Left colon (tissue), 2 donors: Measurements from ENCODE around the gene WDR35. TPM values are rescaled to one million over a fixed set of nuclear protein-coding genes. Genes with fewer than 3 reads are reported as not detected.
A peak's percentile ranks its signal among the peaks of the same experiment; 100 is the strongest.
"Not testable (repeated sequence)": the region's sequence is repeated elsewhere in the genome, so short reads cannot be mapped to it uniquely, and the experiment has no call there.

ENCODE experiments used
- ATAC-seq: fragments of 200-7000 bp; cut with Tn5 transposase; one replicate; pipeline ENCODE4 v1.9.1; 2020; ENCODE audit warnings: mild to moderate bottlenecking, moderate library complexity
- DNase-seq, 2 donors: peaks; one replicate each; pipeline ENCODE4 v3.0.0-alpha.2; 2020
- intact Hi-C, 2 donors: fragments of 100-400 bp; cut with DNase I in 1 of 2; cut with micrococcal nuclease in 1 of 2; formaldehyde crosslinking; loops; one replicate each; pipeline versions ENCODE4 v1.11.2 to v1.14.0; 2022; cut with DNase I, micrococcal nuclease
- total RNA-seq, 2 donors: library from RNA; stranded (reverse); fragmentation: NEBNext Ultra II Directional; extraction: Animal tissue kit (Norgen Biotek cat#: 25700); gene quantifications; one replicate each; pipeline ENCODE4 v1.2.1, GENCODE V29; 2021
- donor health status: DM: no; HTN: no; CAD: no.
- donor health status: DM: yes; HTN: yes; CAD: no.

WDR35 gene
- total RNA-seq, 2 donors from 2014 or later, result 2.4 to 3.1 TPM

- intact Hi-C loops, result no loop called here
- no peak for ATAC-seq
- no peak for DNase-seq
These were observed 40.8 kb downstream of the WDR35 start for GRCh38 chr2:19949071-19949470.

DNA sequence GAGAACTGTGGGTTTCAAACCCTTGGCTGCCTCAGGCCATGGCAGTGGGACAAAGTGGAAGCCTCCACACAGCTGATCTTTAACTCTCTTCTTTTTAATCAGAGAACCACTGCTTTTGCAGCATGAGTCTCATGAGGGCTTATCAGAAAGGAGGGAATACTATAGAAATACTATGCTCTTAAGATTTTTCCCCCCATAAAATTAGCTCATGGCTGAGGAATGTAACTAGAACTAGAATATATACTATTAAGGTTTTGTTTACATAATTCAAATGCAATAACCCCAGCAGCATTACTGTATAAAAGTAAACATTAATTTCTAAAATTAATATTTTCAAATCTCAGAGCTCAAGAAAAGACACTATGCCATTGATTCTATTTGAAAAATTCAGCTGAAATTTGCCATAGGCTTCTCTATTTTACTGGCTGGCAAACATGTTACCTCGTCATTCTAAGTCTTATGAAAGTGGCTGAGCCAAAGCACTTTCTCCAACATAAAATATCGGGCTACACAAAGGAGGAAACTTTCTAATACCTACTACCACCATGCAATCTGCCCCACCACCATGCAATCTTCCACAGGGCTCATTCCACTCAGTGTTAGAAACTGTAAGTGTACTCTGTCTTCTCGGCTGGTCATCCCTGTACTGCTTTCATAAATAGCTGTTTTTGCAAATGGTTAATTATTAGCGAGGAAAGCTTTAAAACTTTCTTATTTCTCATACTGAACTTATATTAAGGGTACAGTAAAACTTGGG lies 42.5 kb downstream of the WDR35 start:
- intact Hi-C loops, result no loop called here
- no peak for DNase-seq
- no peak for ATAC-seq

GRCh38 chr2:19944205-19944845 lies 45.6 kb downstream of the WDR35 start:
- intact Hi-C loops, result no loop called here
- ATAC-seq (no peak), DNase-seq (no peak)

- intact Hi-C loops, result no loop called here
- DNase-seq, result no peak
- no peak for ATAC-seq
These were observed 46.7 kb downstream of the WDR35 start for GRCh38 chr2:19943189-19943588.

- ATAC-seq (no peak), DNase-seq (no peak)
- intact Hi-C loops, result no loop called here
These were observed 47.7 kb downstream of the WDR35 start for GRCh38 chr2:19942199-19942598.

GRCh38 chr2:19937004-19937403 lies 52.9 kb downstream of the WDR35 start:
- ATAC-seq, result no peak
- intact Hi-C loops, result no loop called here
- DNase-seq, result no peak

DNA sequence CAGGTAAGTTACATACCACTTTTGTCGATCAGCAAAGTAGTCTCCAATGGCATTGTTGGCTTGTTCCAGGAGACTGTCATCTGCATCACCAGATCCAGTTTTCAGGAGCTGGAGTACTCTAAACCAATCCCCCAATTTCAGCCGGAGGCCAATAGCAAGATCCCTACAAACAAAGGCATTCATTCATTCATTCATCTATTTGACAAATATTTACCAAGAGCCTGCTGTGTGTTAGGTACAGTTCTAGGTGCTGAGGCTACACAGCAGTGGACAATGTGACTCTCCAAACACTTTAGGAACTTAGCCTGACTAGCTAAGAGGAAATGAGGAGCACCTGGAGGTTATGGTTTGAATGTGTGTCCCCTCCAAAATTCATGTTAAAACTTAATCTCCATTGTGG lies 53.7 kb downstream of the WDR35 start:
- intact Hi-C loops, result no loop called here
- no peak for DNase-seq
- no peak for ATAC-seq

DNA sequence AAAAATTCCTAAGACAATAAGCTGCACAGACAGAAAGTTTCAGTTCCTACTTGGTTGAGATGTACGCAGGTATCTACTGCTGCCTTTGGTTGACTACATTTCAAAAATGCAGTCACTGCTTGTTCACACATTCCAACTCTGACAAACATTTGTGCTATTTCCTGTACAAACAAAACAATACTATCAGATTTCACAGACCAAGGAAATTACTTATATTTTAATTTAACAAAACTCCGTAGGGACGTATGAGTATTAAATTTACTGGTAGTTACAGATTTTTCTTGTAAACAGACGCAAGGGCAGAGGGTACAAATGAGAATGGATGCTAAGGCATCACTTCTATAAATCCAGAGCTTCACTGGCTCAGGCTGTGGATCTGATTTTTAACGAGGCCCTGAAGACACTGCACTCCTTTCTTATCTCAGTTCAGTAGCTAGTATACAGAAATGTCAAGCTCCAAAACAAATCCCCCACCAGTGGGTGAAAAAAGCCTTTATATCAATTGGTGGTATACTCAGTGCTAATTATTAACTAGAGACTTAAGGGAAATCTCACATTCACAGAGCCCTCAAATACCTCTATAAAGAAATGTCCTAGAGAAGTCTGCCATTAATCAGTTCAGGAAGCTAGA lies 56.4 kb downstream of the WDR35 start:
- DNase-seq (no peak), ATAC-seq (no peak)
- intact Hi-C loops, result no loop called here

GRCh38 chr2:19932928-19933327 lies 57.0 kb downstream of the WDR35 start:
- ATAC-seq (no peak), DNase-seq (no peak)
- intact Hi-C loops, result no loop called here

GRCh38 chr2:19929226-19929625 lies 60.7 kb downstream of the WDR35 start:
- no peak for ATAC-seq
- intact Hi-C loops, result no loop called here

DNA sequence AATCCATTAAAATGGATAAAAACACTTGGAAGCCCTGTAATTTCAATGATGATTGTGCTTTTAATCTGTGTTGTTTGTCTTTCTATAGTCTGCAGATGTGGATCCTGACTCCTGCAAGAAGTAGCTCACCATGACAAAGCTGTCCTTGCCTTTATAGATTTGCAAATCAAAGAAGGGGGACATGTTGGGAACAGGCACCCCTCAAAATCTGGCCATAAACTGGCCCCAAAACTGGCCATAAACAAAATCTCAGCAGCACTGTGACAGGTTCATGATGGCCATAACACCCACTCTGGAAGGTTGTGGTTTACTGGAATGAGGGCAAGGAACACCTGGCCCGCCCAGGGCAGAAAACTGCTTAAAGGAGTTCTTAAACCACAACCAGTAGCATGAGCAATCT lies 62.1 kb downstream of the WDR35 start:
- intact Hi-C loops, ATAC-seq, DNase-seq: not testable (repeated sequence)

More at GRCh38 chr2:19929226-19929625, 60.7 kb downstream of the WDR35 start:
- no peak for DNase-seq

DNA sequence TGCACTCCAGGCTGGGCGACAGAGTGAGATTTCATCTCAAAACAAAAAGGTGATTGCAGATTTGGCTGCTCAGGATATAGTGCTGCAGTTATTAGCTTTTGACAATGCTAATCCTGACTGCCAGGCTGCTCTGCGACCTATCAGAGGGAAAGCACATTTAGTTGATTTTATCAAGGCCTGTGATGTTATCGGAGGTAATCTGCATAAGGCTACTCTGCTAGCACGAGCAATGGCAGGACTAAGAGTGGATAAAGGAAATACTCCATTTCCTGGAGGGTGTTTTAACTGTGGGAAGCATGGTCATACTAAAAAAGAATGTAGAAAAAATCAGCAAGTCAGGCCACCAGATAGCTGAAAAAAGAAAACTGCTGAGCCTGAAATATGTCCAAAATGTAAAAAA lies 65.4 kb downstream of the WDR35 start:
- ATAC-seq, intact Hi-C loops: not testable (repeated sequence)

DNA sequence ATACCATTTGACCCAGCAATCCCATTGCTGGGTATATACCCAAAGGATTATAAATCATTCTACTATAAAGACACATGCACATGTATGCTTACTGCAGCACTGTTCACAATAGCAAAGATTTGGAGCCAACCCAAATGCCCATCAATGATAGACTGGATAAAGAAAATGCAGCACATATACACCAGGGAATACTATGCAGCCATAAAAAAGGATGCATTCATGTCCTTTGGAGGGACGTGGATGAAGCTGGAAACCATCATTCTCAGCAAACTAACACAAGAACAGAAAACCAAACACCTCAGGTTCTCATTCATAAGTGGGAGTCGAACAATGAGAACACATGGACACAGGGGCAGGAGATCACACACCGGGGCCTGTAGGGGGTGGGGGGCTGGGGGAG lies 67.7 kb downstream of the WDR35 start:
- DNase-seq, ATAC-seq, intact Hi-C loops: not testable (repeated sequence)

More for the DNA sequence above, 65.4 kb downstream of the WDR35 start:
- DNase-seq, result not testable (repeated sequence)

DNA sequence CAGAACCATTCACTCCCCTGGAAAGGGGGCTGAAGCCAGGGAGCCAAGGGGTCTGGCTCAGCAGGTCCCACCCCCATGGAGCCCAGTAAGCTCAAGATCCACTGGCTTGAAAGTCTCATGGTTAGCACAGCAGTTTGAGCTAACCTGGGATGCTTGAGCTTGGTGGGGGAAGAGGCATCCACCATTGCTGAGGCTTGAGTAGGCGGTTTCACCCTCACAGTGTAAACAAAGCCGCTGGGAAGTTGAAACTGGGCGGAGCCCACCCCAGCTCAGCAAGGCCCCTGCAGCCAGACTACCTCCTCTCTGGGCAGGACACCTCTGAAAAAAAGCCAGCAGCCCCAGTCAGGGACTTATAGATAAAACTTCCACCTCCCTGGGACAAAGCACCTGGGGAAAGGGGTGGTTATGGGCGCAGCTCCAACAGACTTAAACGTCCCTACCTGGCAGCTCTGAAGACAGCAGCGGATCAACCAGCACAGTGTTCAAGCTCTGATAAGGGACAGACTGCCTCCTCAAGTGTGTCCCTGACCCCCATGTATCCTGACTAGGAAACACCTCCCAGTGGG lies 73.4 kb downstream of the WDR35 start:
- ATAC-seq (no peak), DNase-seq (no peak)
- intact Hi-C loops, result no loop called here

- intact Hi-C loops, result no loop called here
- ATAC-seq, result no peak
- no peak for DNase-seq
These were observed 75.5 kb downstream of the WDR35 start for GRCh38 chr2:19914266-19914975.

- no peak for ATAC-seq
- no peak for DNase-seq
- intact Hi-C loops, result no loop called here
These were observed 77.9 kb downstream of the WDR35 start for GRCh38 chr2:19911808-19912509.

DNA sequence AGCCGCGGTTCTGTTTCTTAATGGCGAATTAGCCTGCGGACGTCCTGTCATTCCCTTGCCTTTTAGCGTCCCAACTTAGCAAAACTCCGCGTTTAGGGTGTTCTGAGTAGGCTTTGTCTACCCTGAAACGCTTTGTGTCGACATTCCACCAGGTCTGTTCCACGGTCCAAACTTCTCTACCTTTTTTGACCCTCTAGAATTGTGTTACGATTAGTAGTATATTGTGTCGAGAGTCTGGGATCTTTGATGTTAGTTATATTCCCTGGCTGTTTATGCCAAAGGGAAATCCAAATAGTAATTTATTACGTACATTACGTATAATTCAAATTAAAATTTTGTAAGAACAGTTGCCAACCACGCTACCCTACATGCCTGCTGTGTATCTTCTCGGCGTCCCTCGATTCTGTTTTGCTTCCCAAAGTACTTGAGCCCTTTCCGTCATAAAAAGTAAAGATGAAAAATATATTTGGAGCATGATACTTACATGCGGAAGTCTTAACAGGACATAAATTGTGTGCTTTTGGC lies 87.6 kb downstream of the WDR35 start:
- peak in 1 of 2 donors; percentile 13 for DNase-seq
- peak; percentile 10 for ATAC-seq
- intact Hi-C loops, result no loop called here
